Activated T-cell treated with anti-CD3 and anti-CD28 coated beads, Interleukin-2, amount 50 U/mL, for 24 hours (primary cell): ENCODE results near the gene RELN.

Source experiments
- DNase-seq: peaks from one replicate; pipeline ENCODE4 v3.0.0-alpha.2; 2020
- H3K27ac Mint-ChIP-seq: 2 replicates; pipeline ENCODE4 v1.8.0; 2020; ENCODE audit warnings: mild to moderate bottlenecking, mixed read lengths
- H3K27me3 Mint-ChIP-seq: 2 replicates; pipeline ENCODE4 v1.8.0; 2020; ENCODE audit warnings: mixed read lengths
- H3K36me3 Mint-ChIP-seq: 2 replicates; pipeline ENCODE4 v1.8.0; 2020; ENCODE audit warnings: low read depth, mixed read lengths
- H3K4me1 Mint-ChIP-seq: 2 replicates; pipeline ENCODE4 v1.8.0; 2020; ENCODE audit warnings: low read depth, mixed read lengths
- H3K4me3 Mint-ChIP-seq: 2 replicates; pipeline ENCODE4 v1.8.0; 2020; ENCODE audit warnings: mild to moderate bottlenecking, moderate library complexity, mixed read lengths
- H3K9me3 Mint-ChIP-seq: 2 replicates; pipeline ENCODE4 v1.8.0; 2020; ENCODE audit warnings: mixed read lengths

The RELN gene

DNA sequence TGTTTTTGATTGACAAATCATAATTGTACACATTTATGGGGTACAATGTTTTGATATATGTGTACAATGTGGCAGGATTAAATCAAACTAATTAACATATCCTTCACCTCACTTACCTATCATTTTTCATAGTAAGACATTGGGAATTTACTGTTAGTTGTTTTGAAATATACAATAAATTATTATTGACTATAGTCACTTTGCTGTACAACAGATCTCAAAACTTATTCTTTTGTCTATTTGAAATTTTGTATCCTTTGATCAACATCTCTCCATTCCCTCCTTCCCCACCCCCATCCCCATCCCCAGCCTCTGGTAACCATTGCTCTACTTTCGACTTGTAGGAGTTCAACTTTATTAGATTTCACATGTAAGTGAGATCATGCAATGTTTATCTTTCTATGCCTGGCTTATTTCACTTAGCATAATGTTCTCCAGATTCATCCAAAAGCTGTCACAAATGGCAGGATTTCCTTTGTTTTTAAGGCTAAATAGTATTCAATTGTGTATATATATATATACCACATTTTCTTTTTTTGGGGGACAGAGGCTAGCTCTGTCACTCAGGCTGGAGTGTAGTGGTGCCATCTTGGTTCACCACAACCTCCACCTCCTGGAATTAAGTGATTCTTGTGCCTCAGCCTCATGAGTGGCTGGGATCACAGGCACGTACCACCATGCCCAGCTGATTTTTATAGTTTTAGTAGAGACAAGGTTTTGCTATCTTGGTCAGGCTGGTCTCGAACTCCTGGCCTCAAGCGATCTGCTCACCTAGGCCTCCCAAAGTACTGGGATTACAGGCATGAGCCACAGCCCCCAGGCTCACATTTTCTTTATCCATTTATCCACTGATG lies 520.1 kb downstream of the RELN start:
- Mint-ChIP-seq H3K9me3 (no peaks in the 10 kb centered on the region), H3K27ac (no peak overlapping the region), H3K4me1 (no peaks in the 10 kb centered on the region), H3K36me3 (no peaks in the 10 kb centered on the region), H3K27me3 (peaks cover 35% of the 10 kb centered on the region), H3K4me3 (no peak overlapping the region)
- DNase-seq, result no peak

DNA sequence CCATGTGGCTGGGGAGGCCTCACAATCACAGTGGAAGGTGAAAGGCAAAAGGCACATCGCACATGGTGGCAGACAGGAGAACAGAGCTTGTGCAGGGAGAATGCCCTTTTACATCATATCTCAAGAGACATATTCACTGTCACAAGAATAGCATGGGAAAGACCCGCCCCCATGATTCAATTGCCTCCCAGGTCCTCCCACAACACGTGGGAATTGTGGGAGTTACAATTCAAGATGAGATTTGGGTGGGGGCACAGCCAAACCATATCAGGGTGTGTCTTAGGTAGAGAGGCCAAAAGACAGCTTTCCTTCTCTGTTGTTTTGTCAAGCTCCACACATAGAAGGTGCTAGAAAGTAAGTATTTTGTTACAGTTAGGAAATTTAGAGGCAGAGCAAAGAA lies 522.6 kb downstream of the RELN start:
- Mint-ChIP-seq H3K4me3 (no peak overlapping the region), H3K9me3 (no peaks in the 10 kb centered on the region), H3K4me1 (no peaks in the 10 kb centered on the region), H3K27me3 (peaks cover 41% of the 10 kb centered on the region), H3K27ac (no peak overlapping the region), H3K36me3 (no peaks in the 10 kb centered on the region)
- no peak for DNase-seq

DNA sequence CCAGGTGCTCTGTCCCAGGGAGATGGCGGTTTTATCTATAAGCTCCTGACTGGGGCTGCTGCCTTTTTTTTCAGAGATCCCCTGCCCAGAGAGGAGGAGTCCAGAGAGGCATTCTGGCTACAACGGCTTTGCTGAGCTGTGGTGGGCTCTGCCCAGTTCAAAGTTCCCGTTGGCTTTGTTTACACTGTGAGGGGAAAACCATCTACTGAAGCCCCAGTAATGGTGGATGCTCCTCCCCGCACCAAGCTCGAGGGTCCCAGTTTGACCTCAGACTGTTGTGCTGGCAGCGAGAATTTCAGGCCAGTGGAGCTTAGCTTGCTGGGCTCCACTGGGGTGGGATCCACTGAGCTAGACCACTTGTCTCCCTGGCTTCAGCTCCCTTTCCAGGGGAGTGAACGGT lies 527.1 kb downstream of the RELN start:
- no peak overlapping the region for H3K4me3 Mint-ChIP-seq
- H3K36me3 Mint-ChIP-seq, result no peaks in the 10 kb centered on the region
- peaks cover 35% of the 10 kb centered on the region for H3K27me3 Mint-ChIP-seq
- no peak for DNase-seq
- H3K9me3 Mint-ChIP-seq, result no peaks in the 10 kb centered on the region
- H3K27ac Mint-ChIP-seq, result no peak overlapping the region
- H3K4me1 Mint-ChIP-seq, result no peaks in the 10 kb centered on the region

DNA sequence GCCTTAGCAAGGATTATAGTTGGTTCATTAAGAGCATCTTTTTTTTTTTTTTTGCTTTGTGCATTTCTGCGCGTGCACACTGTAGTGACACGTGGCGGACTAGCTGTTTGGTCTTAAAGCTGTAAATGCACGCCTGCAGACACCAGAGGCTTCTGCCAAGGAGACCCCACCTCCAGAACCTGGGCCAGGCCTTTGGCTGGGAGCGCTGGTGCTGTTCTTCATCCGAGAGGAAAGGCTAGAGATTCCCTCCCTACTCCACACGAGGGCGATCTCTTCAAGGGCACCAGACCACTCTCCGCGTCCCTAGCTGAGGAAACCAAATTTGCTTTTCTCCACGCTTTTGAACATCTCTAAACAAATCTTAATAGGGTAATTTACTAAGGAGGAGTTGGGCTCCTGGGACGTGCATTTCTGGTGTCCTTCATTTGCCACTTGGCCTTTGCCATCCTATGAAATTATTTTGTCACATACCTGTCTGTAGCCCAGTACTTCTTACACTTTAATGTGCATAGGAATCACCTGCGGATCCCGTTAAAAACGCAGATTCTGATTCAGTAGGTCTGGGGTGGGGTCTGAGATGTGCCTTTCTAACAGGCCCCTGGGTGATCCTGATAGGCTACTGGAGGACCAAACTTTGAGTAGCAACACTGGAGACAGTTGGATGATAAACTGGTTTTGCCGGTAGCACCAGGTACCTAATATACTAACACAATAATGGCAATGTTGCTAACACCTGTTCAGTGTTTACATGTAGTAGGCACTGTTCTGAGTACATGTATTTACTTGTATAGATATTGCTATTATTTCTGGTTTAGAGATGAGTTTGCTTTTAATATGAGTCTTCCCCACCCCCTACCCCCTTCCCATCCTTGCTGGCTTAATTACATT lies 542.1 kb downstream of the RELN start:
- H3K4me1 Mint-ChIP-seq, result peaks cover 12% of the 10 kb centered on the region
- peaks cover 89% of the 10 kb centered on the region for H3K27me3 Mint-ChIP-seq
- no peak overlapping the region for H3K4me3 Mint-ChIP-seq
- H3K9me3 Mint-ChIP-seq, result peaks cover 5% of the 10 kb centered on the region
- peak; percentile 39 for DNase-seq
- H3K36me3 Mint-ChIP-seq, result no peaks in the 10 kb centered on the region
- no peak overlapping the region for H3K27ac Mint-ChIP-seq

DNA sequence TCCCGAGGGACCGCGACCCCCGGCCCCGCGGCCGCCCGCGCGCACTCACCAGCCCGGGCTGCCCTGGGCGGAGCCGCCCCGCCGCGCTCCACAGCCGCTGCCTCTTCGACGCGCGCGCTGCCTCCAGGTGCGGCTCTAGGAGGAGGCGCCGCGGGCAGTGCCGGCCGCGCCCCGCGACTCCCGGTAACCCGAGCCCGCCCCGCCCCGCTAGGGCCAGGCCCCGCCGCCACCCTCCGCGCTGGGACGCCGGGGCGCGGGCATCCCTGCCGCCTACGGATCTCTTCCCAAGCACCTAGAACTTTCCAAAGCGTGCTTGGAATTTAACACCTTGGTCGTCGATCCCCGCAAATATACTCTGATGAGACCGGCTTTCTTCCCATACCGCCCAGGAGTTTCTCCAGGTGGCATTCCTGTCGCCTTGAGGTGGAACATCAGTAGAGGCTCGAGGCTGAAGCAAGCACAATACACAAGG lies 543.4 kb downstream of the RELN start, which contains the start of gene SLC26A5:
Gene SLC26A5, minus strand, starts transcription at position 159 of the 472 bp plus-strand sequence. CDS start 24,693 bp downstream, outside the sequence.
- H3K27ac Mint-ChIP-seq, result no peak within 1 kb of the TSS
- H3K36me3 Mint-ChIP-seq, result no peaks in the 10 kb centered on the region
- H3K9me3 Mint-ChIP-seq, result no peaks in the 10 kb centered on the region
- peak; percentile 38 for DNase-seq
- H3K4me3 Mint-ChIP-seq, result peak within 1 kb of the TSS; percentile 58
- H3K4me1 Mint-ChIP-seq, result peaks cover 12% of the 10 kb centered on the region
- H3K27me3 Mint-ChIP-seq, result peaks cover 84% of the 10 kb centered on the region

DNA sequence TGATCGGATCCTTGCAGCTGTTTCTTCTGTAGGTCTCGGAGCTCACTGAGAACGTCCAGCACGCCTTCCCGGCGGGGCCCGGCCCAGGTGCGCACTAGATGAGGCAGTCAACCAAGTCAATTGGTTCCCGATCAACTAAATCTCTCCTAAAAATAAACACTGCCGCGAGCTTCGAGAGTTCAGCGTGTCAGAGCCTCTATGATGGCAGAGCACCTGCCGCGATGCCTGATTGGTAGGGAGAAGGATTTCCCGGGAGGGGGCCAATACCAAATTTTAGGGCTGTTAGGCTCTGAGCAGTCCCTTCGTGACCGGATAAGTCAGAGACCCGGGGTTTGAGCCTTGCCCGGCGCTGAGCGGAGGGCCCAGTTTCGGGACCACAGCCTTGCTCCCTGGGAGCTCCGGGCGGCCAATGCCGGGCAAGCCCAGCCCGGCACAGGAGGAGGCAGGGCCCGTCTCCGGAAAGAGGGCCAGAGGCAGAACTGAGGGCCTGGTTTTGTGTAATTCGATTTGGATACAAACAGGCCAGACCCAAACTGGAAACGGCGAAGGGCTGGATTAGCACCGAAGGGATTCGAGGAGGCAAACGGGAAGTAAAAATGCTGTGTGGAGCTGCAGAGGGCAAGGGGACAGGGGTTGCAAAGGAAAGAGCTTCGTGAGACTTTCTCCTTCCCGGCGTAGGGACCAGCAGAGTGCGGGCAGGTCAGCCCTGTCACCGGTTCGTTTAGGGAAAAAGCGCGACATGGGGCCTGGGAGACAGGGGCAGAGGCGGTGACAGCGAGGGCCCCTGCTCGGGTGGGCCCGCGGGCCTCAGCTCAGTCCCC lies 544.0 kb downstream of the RELN start:
- peak; percentile 33 for DNase-seq
- peak overlapping the region; percentile 58 for H3K4me3 Mint-ChIP-seq
- no peaks in the 10 kb centered on the region for H3K9me3 Mint-ChIP-seq
- H3K27me3 Mint-ChIP-seq, result peaks cover 82% of the 10 kb centered on the region
- H3K36me3 Mint-ChIP-seq, result no peaks in the 10 kb centered on the region
- H3K27ac Mint-ChIP-seq, result no peak overlapping the region
- peaks cover 12% of the 10 kb centered on the region for H3K4me1 Mint-ChIP-seq

DNA sequence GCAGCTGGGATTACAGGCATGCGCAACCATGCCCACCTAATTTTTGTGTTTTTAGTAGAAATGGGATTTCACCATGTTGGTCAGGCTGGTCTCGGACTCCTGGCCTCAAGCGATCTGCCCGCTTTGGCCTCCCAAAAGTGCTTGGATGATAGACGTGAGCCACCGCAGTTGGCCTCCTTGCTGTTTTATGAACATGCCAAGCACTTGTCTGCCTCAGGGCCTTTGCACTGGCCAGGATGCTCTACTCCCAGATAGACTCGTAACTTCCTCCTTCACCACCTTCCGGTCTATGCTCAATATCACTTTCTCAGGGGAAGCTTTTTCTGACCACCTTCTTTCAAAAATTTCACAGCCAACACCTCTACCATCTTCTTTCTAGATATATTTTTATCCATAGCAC lies 549.8 kb downstream of the RELN start:
- H3K27ac Mint-ChIP-seq, result no peak overlapping the region
- no peak overlapping the region for H3K4me3 Mint-ChIP-seq
- DNase-seq, result no peak
- no peaks in the 10 kb centered on the region for H3K36me3 Mint-ChIP-seq
- peaks cover 63% of the 10 kb centered on the region for H3K27me3 Mint-ChIP-seq
- no peaks in the 10 kb centered on the region for H3K4me1 Mint-ChIP-seq
- no peaks in the 10 kb centered on the region for H3K9me3 Mint-ChIP-seq

DNA sequence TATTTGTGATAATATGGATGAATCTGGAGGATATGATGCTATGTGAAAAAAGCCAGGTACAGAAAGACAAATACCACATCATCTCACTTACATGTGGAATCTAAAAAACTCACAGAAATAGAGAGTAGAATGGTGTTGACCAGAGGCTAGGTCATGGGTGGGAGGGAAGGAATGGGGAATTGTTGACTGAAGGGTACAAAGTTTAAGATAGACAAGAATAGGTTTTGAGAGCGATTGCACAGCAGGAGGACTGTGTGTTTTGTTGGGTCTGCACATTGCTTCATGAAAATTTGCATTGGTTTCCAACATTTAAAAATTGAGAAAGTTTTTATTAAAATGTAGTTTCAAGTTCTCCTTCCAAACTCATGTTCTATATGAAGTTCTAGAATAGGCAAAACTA lies 551.8 kb downstream of the RELN start:
- H3K27me3 Mint-ChIP-seq, result peaks cover 49% of the 10 kb centered on the region
- no peaks in the 10 kb centered on the region for H3K4me1 Mint-ChIP-seq
- H3K9me3 Mint-ChIP-seq, result peaks cover 3% of the 10 kb centered on the region
- no peaks in the 10 kb centered on the region for H3K36me3 Mint-ChIP-seq
- H3K4me3 Mint-ChIP-seq, result no peak overlapping the region
- no peak overlapping the region for H3K27ac Mint-ChIP-seq
- no peak for DNase-seq

DNA sequence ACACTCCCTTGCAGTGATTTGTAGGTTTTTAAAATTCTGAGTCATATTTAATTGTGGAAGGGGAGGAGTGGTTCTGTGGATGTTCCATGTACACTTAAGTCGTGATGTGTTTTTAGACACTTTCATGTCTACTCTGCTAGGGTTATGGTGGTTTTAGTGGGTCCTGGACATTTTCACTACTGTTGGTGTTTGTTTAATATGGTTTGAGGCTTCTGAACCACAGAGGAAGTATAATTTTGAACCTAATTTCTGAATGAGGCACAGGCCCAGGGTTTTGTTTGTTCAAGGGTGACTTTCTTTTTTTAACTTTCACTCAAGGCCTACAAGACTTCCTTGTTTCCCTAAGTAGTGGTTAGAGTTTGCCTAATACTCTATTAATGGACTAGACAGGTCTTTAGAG lies 556.7 kb downstream of the RELN start:
- DNase-seq, result no peak
- H3K27me3 Mint-ChIP-seq, result peaks cover 26% of the 10 kb centered on the region
- no peaks in the 10 kb centered on the region for H3K4me1 Mint-ChIP-seq
- H3K4me3 Mint-ChIP-seq, result no peak overlapping the region
- H3K9me3 Mint-ChIP-seq, result peaks cover 3% of the 10 kb centered on the region
- H3K27ac Mint-ChIP-seq, result no peak overlapping the region
- no peaks in the 10 kb centered on the region for H3K36me3 Mint-ChIP-seq

DNA sequence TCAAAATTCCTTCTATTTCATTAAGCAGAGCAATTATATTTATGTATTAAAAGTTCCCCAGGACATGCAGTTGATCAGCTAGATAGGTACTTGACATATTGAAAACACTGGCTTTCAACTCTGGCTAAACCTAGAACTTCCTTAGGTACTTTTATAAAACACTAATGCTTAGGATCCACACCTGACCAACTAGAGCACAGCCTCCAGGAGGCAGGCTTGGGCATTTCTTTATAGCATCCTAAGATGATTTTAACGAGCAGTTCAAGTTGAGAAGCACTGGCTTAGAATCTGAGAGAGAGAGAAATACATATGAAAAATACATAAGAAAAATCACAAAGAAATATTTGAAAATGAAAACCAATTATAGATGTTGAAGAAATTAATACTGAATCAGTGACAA lies 564.3 kb downstream of the RELN start:
- Mint-ChIP-seq H3K9me3 (no peaks in the 10 kb centered on the region), H3K27me3 (peaks cover 12% of the 10 kb centered on the region), H3K36me3 (no peaks in the 10 kb centered on the region), H3K4me3 (no peak overlapping the region), H3K4me1 (no peaks in the 10 kb centered on the region), H3K27ac (no peak overlapping the region)
- no peak for DNase-seq

DNA sequence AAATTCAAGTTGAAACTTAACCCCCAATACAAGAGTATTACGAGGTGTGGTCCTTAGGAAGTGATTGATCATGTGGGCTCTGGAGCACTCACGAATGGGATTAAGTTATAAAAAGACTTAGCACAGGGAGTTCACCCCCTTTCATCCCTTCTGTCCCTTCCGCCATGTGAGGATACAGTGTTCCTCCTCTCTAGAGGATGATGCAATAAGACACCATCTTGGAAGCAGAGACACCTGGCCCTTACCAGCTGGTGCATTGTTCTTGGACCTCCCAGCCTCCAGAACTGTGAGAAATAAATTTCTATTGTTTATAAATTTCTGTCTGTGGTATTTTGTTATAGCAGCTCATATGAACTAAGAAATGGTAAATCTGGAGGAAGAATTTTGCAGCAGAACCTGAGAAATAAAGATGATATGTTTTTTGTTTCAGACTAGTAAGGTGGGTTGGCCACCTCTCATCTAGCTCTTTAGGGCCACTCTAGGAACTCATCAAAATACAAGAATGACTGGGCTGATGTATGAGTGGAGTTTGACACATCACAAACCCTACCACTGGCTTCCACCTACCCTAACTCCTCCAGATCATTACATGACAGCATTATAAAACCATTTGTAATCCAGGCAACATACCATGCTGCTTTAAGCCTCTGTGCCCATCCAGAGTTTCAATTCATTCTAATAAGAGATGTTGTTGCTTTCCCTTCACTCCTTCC lies 565.8 kb downstream of the RELN start:
- no peak for DNase-seq

More for the DNA sequence above, 565.8 kb downstream of the RELN start:
- Mint-ChIP-seq H3K27me3 (peaks cover 20% of the 10 kb centered on the region), H3K4me1 (no peaks in the 10 kb centered on the region), H3K4me3 (no peak overlapping the region), H3K36me3 (no peaks in the 10 kb centered on the region), H3K27ac (no peak overlapping the region), H3K9me3 (no peaks in the 10 kb centered on the region)
